B cell (primary cell): ENCODE data around the gene OR6C3. TPM values are rescaled to one million over a fixed set of nuclear protein-coding genes. Genes with fewer than 3 reads are reported as not detected.
"Not testable (repeated sequence)": the region's sequence is repeated elsewhere in the genome, so short reads cannot be mapped to it uniquely, and the experiment has no call there.

Experiments used
- ATAC-seq: fragments of 200-7000 bp; cut with Tn5 transposase; one replicate; pipeline ENCODE4 v1.10.0; 2021; ENCODE audit warnings: low read depth, mild to moderate bottlenecking, moderate number of reproducible peaks, moderate library complexity
- CTCF ChIA-PET: fragments of 350-600 bp; sonication (Branson Sonifier 250); formaldehyde crosslinking; loops from one replicate; lab custom pipeline; 2021; ENCODE audit warnings: antibody characterized with exemption, inconsistent platforms; lab: Charles Lee
- POLR2A ChIA-PET: fragments of 350-600 bp; sonication (Branson Sonifier 250); formaldehyde crosslinking; loops from one replicate; lab custom pipeline; 2021; ENCODE audit warnings: antibody characterized with exemption; lab: Charles Lee
- DNase-seq: peaks from one replicate; pipeline ENCODE4 v3.0.0; 2013
- H2AFZ ChIP-seq: 2 replicates; pipeline ENCODE4 v1.6.1; 2012; ENCODE audit warnings: mild to moderate bottlenecking, low read depth, low read length; ENCODE audit not compliant: insufficient read depth, poor library complexity, severe bottlenecking
- H3K27ac ChIP-seq, 2 donors: 1 replicate in 1 of 2; 2 replicates in 1 of 2; pipeline ENCODE4 v1.5.1; 2012 to 2013; ENCODE audit warnings: low read length in 2 of 2, mild to moderate bottlenecking in 2 of 2, moderate library complexity in 1 of 2
- H3K27me3 ChIP-seq, 4 experiments: fragments of 200-600 bp in 1 of 4; sonication (generic) in 1 of 4; replicated peaks in 1 of 4; 1 replicate in 2 of 4; 2 replicates in 2 of 4; pipeline versions ENCODE4 v1.6.1 to v1.7.0; 2013 to 2016; ENCODE audit warnings: low read length in 3 of 4, mild to moderate bottlenecking in 2 of 4, mixed read lengths in 1 of 4, moderate library complexity in 1 of 4; ENCODE audit not compliant: insufficient read depth in 4 of 4, control insufficient read depth in 3 of 4; ENCODE audit errors: control extremely low read depth in 1 of 4
- H3K36me3 ChIP-seq, 2 experiments: replicated peaks in 1 of 2; 1 replicate in 1 of 2; 2 replicates in 1 of 2; pipeline versions ENCODE4 v1.6.1 to v1.7.1; 2013; ENCODE audit warnings: low read length in 1 of 2; ENCODE audit not compliant: insufficient read depth in 2 of 2, control insufficient read depth in 1 of 2; ENCODE audit errors: control extremely low read depth in 1 of 2, extremely low read depth in 1 of 2
- H3K4me1 ChIP-seq, 2 donors: fragments of 200-600 bp in 1 of 2; sonication (generic) in 1 of 2; 1 replicate in 1 of 2; 2 replicates in 1 of 2; pipeline versions ENCODE4 v1.5.1 to v1.6.1; 2013 to 2017; ENCODE audit warnings: low read length in 2 of 2; ENCODE audit not compliant: control insufficient read depth in 2 of 2, insufficient read depth in 2 of 2
- H3K4me2 ChIP-seq: replicated peaks from 2 replicates; pipeline ENCODE3; 2012; ENCODE audit warnings: mild to moderate bottlenecking, low read depth, low read length; ENCODE audit not compliant: poor library complexity, severe bottlenecking
- H3K4me3 ChIP-seq, 5 experiments: fragments of 200-600 bp in 1 of 5; sonication (generic) in 1 of 5; 1 replicate in 3 of 5; 2 replicates in 2 of 5; pipeline versions ENCODE4 v1.5.1 to v1.7.0; 2011 to 2016; ENCODE audit warnings: low read length in 4 of 5, mild to moderate bottlenecking in 4 of 5, low read depth in 2 of 5, control low read depth in 1 of 5, moderate library complexity in 1 of 5; ENCODE audit not compliant: insufficient read depth in 1 of 5; ENCODE audit errors: control extremely low read depth in 1 of 5, extremely low read depth in 1 of 5
- H3K79me2 ChIP-seq: fragments of 200-600 bp; sonication (generic); one replicate; pipeline ENCODE4 v1.6.0; 2016; ENCODE audit warnings: low read length; ENCODE audit not compliant: control insufficient read depth, insufficient read depth
- H3K9ac ChIP-seq: fragments of 200-600 bp; sonication (generic); 2 replicates; pipeline ENCODE4 v1.6.1; 2017; ENCODE audit warnings: mild to moderate bottlenecking, low read length, moderate library complexity
- H3K9me3 ChIP-seq, 3 donors: one replicate each; pipeline versions ENCODE4 v1.6.1 to v1.7.1; 2013; ENCODE audit warnings: low read length in 2 of 3; ENCODE audit not compliant: control insufficient read depth in 2 of 3, insufficient read depth in 1 of 3; ENCODE audit errors: control extremely low read depth in 1 of 3
- H4K20me1 ChIP-seq: 2 replicates; pipeline ENCODE4 v1.6.0; 2012; ENCODE audit warnings: mild to moderate bottlenecking, low read length; ENCODE audit not compliant: insufficient read depth, control insufficient read depth, poor library complexity, severe bottlenecking
- H3K27ac Mint-ChIP-seq: one replicate; pipeline ENCODE4 v1.8.0; 2021; ENCODE audit warnings: mixed read lengths
- H3K27me3 Mint-ChIP-seq: one replicate; pipeline ENCODE4 v1.8.0; 2021; ENCODE audit warnings: mixed read lengths
- H3K4me1 Mint-ChIP-seq: one replicate; pipeline ENCODE4 v1.8.0; 2021; ENCODE audit warnings: mixed read lengths
- H3K4me3 Mint-ChIP-seq: one replicate; pipeline ENCODE4 v1.8.0; 2021; ENCODE audit warnings: mixed read lengths
- H3K9me3 Mint-ChIP-seq: one replicate; pipeline ENCODE4 v1.8.0; 2022; ENCODE audit warnings: mixed read lengths; ENCODE audit not compliant: insufficient read depth
- CTCF ChIP-seq: fragments of 200-600 bp; IDR thresholded peaks from one replicate; pipeline ENCODE4 v1.8.0; 2022; ENCODE audit warnings: antibody characterized with exemption, mild to moderate bottlenecking
- EZH2 ChIP-seq: IDR thresholded peaks from 2 replicates; pipeline ENCODE4 v1.6.1; 2012; ENCODE audit warnings: borderline replicate concordance, low read depth, mild to moderate bottlenecking, moderate library complexity, low read length; ENCODE audit not compliant: insufficient read depth, poor library complexity, severe bottlenecking
- WGBS: methylation state at CpG from one replicate; pipeline ENCODE4 v1.1.5; 2013; ENCODE audit warnings: missing lambda C conversion rate; ENCODE audit not compliant: insufficient coverage; 5-methylcytosine and 5-hydroxymethylcytosine counted together
- intact Hi-C: fragments of 100-400 bp; cut with micrococcal nuclease; formaldehyde crosslinking; loops from one replicate; pipeline ENCODE4 v1.10.0; 2022
- polyA plus RNA-seq: library from polyadenylated mRNA; depleted of rRNA; stranded (reverse); fragments of >200 nt; gene quantifications from 2 replicates; pipeline ENCODE4 v1.2.3, GENCODE V29; 2012
- total RNA-seq, 2 donors: library from RNA; stranded (reverse); fragments of 120-200 nt in 1 of 2; gene quantifications; 1 replicate in 1 of 2; 2 replicates in 1 of 2; pipeline versions ENCODE4 v1.2.3 to v1.2.4, GENCODE V29; 2013 to 2022

The OR6C3 gene
- total and polyA plus RNA-seq, 2 donors (not counting 1 experiment from before 2014, with no cell fraction given): not detected

- no peak for DNase-seq
- Histone ChIP-seq H2AFZ (no peak within 1 kb of the TSS), H4K20me1 (no peaks in the 10 kb centered on the region), H3K27ac (no peak within 1 kb of the TSS), H3K27me3 (peaks cover 0 to 4% (median 0%) of the 10 kb centered on the region in 4 experiments), H3K9me3 (no peaks in the 10 kb centered on the region), H3K9ac (no peak within 1 kb of the TSS), H3K36me3 (no peaks in the 10 kb centered on the region), H3K4me1 (no peaks in the 10 kb centered on the region), H3K4me3 (no peak within 1 kb of the TSS), H3K4me2 (no peak within 1 kb of the TSS), H3K79me2 (no peaks in the 10 kb centered on the region)
- TF ChIP-seq EZH2: no peak
- TF ChIP-seq CTCF: no peak
- Mint-ChIP-seq H3K4me1 (no peaks in the 10 kb centered on the region), H3K9me3 (no peaks in the 10 kb centered on the region), H3K27ac (no peak within 1 kb of the TSS), H3K27me3 (peaks cover 18% of the 10 kb centered on the region), H3K4me3 (no peak within 1 kb of the TSS)
- ChIA-PET CTCF (no interaction called here), POLR2A (no interaction called here)
- 100% methylated on average over 2 of the region's 2 CpGs for WGBS
- intact Hi-C loops: no loop called here
- no peak for ATAC-seq
These were observed 16.5 kb upstream of the OR6C3 start, which contains the start of gene OR6C1 for GRCh38 chr12:55314043-55314442. TSS of gene OR6C1 (plus strand) at chr12:55314343. CDS start at chr12:55320600, 6,257 bp downstream.

- WGBS: no CpG with 5 or more reads among the region's 4 CpGs
- Histone ChIP-seq H3K4me3 (no peak overlapping the region), H3K79me2 (no peaks in the 10 kb centered on the region), H3K4me1 (no peaks in the 10 kb centered on the region), H3K4me2 (no peak overlapping the region), H4K20me1 (no peaks in the 10 kb centered on the region), H3K9me3 (no peaks in the 10 kb centered on the region), H2AFZ (no peak overlapping the region), H3K36me3 (no peaks in the 10 kb centered on the region), H3K27ac (no peak overlapping the region), H3K27me3 (peaks cover 0 to 3% (median 0%) of the 10 kb centered on the region in 4 experiments), H3K9ac (no peak overlapping the region)
- Mint-ChIP-seq H3K4me3 (no peak overlapping the region), H3K4me1 (no peaks in the 10 kb centered on the region), H3K27ac (no peak overlapping the region), H3K27me3 (peaks cover 23% of the 10 kb centered on the region), H3K9me3 (peaks cover 4% of the 10 kb centered on the region)
- no peak for ATAC-seq
- intact Hi-C loops: no loop called here
- ChIA-PET POLR2A (no interaction called here), CTCF (no interaction called here)
- TF ChIP-seq CTCF: no peak
- no peak for TF ChIP-seq EZH2
- no peak for DNase-seq
These were observed 10.3 kb upstream of the OR6C3 start for GRCh38 chr12:55320201-55320600.

GRCh38 chr12:55325801-55326200, 4.7 kb upstream of the OR6C3 start:
- H3K79me2 ChIP-seq, POLR2A ChIA-PET, H3K4me1 Mint-ChIP-seq, H3K9me3 ChIP-seq, H3K4me2 ChIP-seq, H3K27me3 Mint-ChIP-seq, H3K4me1 ChIP-seq, H3K36me3 ChIP-seq, H3K27ac Mint-ChIP-seq, CTCF ChIA-PET, intact Hi-C loops, H3K4me3 Mint-ChIP-seq, H3K4me3 ChIP-seq, ATAC-seq, H3K27ac ChIP-seq, H3K27me3 ChIP-seq, H3K9ac ChIP-seq, H3K9me3 Mint-ChIP-seq, DNase-seq, H2AFZ ChIP-seq, H4K20me1 ChIP-seq: not testable (repeated sequence)
- WGBS: 95% methylated on average over 2 of the region's 6 CpGs
